Right ventricle myocardium inferior (tissue), 1 donor: ENCODE measurements around the gene HMCN1. TPM values are rescaled to one million over a fixed set of nuclear protein-coding genes. Genes with fewer than 3 reads are reported as not detected.
"Not testable (repeated sequence)": the region's sequence is repeated elsewhere in the genome, so short reads cannot be mapped to it uniquely, and the experiment has no call there.

ENCODE experiments used
- ATAC-seq: fragments of 200-7000 bp; cut with Tn5 transposase; one replicate; pipeline ENCODE4 v1.9.1; 2020; ENCODE audit warnings: mild to moderate bottlenecking, moderate library complexity
- DNase-seq: peaks from one replicate; pipeline ENCODE4 v3.0.0; 2021; ENCODE audit errors: missing footprints
- intact Hi-C: fragments of 100-400 bp; cut with DNase I; formaldehyde crosslinking; loops from one replicate; pipeline ENCODE4 v1.11.0; 2022
- total RNA-seq: library from RNA; stranded (reverse); fragmentation: NEBNext Ultra II Directional; extraction: Animal tissue kit (Norgen Biotek cat#: 25700); gene quantifications from one replicate; pipeline ENCODE4 v1.2.1, GENCODE V29; 2021
- donor health status: DM: no; HTN: yes; CAD: no; lungs with severe emphysema.

HMCN1 gene
- total RNA-seq, 1 donor from 2014 or later: 7.6 TPM

DNA sequence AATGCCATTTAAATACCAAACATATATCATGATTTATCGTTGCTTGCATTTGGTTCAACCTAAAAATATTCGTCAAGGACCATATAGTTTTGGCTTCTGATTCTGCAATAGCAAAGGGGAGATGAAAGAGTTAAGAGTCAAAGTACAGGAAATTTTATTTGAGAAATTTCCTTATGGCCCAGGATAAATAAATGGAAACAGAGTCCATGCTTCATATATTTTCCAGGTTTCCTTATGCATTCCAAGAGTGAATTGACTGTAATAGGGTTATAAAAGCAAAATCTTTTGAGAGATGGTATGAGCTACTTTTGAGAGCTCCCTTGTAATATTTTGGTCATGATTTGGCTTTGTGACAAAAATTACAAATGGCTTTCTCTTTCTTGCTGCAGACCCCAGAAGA is 140.1 kb downstream of the HMCN1 start:
- intact Hi-C loops: no loop called here

DNA sequence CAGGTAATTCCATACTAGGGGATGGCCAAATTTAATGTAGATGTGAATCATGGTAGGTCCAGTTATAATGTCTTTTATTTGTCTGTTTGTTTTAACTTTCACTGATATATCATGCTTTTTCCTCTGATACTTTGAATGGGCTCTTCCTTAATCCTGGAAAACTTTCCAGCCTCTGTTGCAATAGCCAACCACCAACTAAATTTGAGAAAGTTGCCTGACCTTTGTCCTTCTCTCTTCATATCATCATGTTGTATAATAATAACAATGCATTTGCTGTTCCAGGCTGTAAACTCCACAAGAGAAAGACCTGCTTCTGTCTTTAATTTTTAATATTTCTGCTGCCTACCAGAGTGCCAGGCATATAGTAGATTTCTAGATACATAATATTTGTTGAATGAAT is 146.1 kb downstream of the HMCN1 start:
- ATAC-seq: no peak
- intact Hi-C loops: no loop called here
- no peak for DNase-seq

More for the DNA sequence above, 140.1 kb downstream of the HMCN1 start:
- no peak for DNase-seq
- ATAC-seq: no peak

DNA sequence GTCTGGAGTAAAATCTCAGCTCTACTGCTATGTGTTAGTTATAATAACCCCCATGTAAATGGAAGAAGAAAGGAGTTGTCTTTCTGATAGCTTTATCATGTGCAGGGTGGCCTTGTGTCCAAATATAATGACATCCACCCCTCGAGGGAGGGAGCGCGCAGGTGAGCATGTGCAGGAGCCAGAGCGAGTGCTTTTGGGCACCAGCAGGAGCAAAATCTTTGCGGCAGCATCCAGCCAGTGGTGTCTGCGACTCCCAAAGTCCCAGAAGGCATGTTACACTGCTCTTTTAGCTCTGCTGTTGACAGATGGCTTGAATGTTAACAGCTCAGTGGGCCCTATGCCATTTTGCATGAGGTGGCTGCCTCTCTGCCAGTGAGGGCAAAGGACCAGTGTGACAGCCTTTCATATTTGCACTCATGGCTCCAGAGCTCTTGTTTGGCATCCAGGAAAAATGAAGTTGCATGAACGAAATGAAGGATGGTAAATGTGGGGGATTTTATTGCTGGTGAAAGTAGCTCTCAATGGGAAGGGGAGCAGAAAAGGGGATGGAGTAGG is 146.7 kb downstream of the HMCN1 start:
- no peak for DNase-seq
- intact Hi-C loops: no loop called here
- ATAC-seq: no peak

DNA sequence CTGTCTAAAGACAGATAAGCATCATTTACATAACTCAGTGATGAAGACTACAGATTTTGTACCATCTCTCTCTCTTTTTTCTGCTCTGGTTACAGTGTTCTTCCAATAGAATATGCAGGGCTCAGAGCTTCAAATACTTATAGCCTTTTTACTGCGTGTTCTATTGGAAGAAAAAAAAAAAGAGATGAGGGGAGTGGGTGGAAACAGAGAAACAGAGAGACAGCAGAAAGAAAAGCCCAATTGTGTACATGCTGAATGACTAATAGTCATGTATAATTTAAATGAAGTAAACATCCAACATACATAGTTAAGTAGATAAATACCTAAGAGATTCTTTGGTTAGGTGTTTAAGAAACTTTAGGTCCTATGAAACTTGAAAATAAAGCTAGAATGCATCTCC is 151.9 kb downstream of the HMCN1 start:
- intact Hi-C loops: no loop called here
- DNase-seq (no peak), ATAC-seq (no peak)

GRCh38 chr1:185886671-185887070 is 152.5 kb downstream of the HMCN1 start:
- intact Hi-C loops: no loop called here
- DNase-seq (no peak), ATAC-seq (no peak)

- intact Hi-C loops, ATAC-seq, DNase-seq: not testable (repeated sequence)
These were observed 158.7 kb downstream of the HMCN1 start for GRCh38 chr1:185892831-185893403.

- DNase-seq (no peak), ATAC-seq (no peak)
- intact Hi-C loops: no loop called here
These were observed 160.6 kb downstream of the HMCN1 start for GRCh38 chr1:185894791-185895190.

DNA sequence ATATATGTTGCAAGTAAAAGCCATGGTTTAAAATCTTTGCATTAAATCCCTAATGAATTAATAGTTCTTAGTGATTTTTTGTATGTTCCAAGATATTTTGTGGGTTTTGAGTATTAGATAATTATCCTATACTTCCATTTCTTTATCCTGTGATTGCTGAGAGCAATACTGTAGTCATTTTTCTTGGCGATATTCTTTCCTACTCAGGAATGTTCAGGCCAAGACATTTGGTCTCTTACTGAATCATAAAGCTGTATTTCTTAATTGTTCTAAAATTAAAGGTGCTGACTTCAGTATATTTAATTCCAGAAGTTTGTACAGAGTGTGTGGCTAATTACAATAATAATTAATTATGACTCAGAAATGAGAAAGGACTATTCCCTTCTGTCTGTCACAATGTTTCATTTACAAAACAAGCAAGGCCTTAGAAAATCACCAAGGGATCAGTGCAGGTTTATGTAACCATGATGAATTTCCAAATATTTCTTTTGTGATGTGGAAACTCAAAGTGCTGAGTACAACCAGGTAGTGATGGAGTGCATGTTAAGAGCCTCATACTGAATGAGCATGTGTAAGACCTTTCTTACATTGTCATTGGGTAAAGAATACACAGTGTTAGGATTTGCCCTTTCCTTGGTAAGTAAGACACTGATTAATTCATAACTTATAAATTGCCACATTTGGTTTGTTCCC is 161.2 kb downstream of the HMCN1 start:
- DNase-seq (no peak), ATAC-seq (no peak)
- intact Hi-C loops: no loop called here

- DNase-seq: no peak
- no peak for ATAC-seq
- intact Hi-C loops: no loop called here
These were observed 162.7 kb downstream of the HMCN1 start for GRCh38 chr1:185896863-185897262.

DNA sequence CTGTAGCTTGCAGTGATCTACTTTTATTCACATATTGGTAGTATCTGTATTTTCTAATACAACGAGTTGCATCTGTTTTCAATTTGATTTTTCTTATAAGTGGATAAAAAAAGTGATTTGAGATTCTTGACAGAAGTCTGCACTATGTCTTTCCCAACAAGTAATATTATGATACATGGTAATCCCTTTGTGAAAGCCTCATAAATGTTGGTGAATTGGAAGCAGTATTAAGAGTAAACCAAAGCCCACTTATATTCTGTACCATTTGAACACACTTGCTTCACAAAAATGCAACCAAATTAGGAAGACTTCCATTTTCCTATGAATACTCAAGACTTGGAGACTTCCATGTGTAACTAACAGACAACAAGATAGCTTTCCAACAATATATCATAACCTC is 172.0 kb downstream of the HMCN1 start:
- no peak for DNase-seq
- no peak for ATAC-seq
- intact Hi-C loops: no loop called here

GRCh38 chr1:185907246-185907645 is 173.1 kb downstream of the HMCN1 start:
- no peak for ATAC-seq
- intact Hi-C loops: no loop called here

DNA sequence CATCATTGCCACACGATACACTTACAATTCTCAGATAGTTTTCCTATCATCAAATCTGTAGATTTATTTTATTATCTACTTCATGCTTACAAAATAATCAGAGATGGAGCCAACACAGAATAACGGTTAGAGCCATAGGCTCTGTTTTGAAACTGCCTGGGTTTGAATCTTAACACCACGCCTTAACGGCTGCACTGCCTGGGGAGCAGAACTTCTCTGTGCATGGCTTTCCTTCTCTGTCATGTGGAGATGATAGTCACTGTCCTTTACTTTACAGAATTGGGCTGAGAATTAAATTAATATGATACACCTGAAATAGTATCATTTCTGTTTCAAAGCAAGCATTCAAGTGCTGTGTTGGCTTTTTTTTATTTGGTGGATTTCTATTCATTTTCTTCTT is 177.8 kb downstream of the HMCN1 start:
- no peak for ATAC-seq
- intact Hi-C loops: no loop called here

More at GRCh38 chr1:185907246-185907645, 173.1 kb downstream of the HMCN1 start:
- DNase-seq: no peak

GRCh38 chr1:185912504-185912903 is 178.3 kb downstream of the HMCN1 start:
- intact Hi-C loops: no loop called here
- ATAC-seq (no peak), DNase-seq (no peak)

More for the DNA sequence above, 177.8 kb downstream of the HMCN1 start:
- DNase-seq: no peak

DNA sequence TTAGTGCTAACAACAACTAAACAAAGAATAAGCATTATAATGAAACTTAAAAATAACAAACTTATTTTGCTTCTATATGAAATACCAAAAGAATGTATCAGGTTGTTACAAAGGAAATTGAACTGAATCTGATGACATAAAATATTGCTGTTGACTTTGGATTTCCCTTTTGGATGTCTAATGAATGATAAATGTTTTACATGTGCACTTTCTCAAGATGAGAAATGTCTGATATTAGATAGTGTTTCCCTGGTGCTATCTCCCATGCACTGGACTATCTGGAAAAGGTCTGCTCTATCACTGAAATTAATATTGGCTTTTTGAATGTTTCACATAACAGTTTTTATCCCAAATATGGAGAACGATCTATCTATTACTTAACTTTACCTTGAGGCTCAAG is 179.9 kb downstream of the HMCN1 start:
- no peak for ATAC-seq
- intact Hi-C loops: no loop called here
- no peak for DNase-seq

DNA sequence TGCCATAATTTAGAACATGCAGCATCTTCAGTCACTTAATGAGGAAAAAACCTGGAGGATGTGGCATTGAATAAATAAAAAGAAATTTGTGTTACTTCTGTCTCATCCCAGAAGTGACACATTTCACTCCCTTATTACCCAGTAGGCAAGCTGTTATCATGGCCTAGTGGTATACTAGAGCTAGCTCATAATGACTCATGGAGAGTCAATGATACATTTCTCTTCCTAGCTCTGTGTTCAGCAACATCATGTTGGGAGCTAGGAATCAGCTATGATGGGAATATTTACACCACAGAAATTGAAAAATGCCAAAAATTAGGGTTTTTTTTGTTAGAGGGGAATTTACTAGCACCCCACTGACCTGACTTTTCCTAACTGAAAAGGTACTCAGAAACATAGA is 182.7 kb downstream of the HMCN1 start:
- ATAC-seq: no peak
- no peak for DNase-seq
- intact Hi-C loops: no loop called here

DNA sequence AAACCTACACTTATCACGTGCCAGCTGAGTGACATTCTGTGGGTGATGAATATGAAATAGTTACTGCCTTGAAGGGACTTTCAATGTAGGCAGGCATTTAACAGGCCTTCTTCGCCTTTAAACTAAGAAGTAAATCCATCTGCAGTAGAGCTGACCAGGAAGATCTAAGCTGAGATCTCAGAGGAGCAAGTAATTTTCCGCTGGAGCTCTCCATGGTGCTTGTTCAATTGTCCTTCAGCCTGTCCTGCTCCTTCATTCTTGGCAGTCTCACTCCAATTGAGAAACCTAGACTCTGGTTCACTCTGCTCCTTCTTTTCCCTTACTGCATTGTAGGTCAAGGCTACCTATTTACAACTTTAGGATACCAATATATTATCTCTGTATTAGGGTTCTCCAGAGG is 183.5 kb downstream of the HMCN1 start:
- DNase-seq: no peak
- no peak for ATAC-seq
- intact Hi-C loops: no loop called here

DNA sequence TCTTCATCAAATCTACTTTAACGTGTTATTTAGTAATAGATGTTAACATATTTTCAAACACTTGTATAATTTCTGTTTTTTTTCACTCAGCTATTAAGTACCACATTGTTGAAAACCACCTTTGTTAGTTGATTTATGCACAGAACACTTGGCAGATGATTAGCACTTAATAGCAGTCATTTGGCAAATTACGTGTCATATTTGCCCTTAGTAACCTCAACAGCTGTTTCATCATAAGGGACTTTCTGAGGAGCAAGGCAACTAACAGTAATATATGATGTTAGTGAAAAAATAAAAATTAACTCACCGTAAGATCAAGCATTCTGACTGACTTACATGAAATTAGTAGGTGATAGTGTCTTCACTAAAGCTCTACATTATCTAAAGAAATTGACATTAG is 186.4 kb downstream of the HMCN1 start:
- DNase-seq (no peak), ATAC-seq (no peak)
- intact Hi-C loops: no loop called here

GRCh38 chr1:185921636-185922035 is 187.4 kb downstream of the HMCN1 start:
- no peak for ATAC-seq
- intact Hi-C loops: no loop called here
- no peak for DNase-seq

- no peak for ATAC-seq
- no peak for DNase-seq
- intact Hi-C loops: no loop called here
These were observed 192.4 kb downstream of the HMCN1 start for GRCh38 chr1:185926588-185926987.

DNA sequence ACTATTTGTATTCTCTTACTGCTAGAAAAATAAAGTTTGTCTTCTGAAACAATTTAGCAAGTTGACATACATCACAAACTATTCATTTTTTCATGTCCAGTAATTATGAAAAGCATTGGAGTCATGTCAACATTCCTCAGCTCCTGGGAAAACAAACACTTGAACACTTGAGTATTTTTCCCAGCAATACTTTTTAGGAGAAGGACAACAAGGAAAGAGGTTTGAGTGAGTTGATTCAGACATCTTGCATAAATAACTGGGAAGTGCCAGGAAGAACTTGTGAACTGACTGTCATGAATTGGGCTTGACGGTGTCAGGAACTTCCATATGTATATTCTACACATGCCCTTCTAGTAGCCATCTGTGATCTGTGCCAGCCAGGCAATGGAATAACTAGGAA is 195.6 kb downstream of the HMCN1 start:
- ATAC-seq: no peak
- no peak for DNase-seq
- intact Hi-C loops: no loop called here

DNA sequence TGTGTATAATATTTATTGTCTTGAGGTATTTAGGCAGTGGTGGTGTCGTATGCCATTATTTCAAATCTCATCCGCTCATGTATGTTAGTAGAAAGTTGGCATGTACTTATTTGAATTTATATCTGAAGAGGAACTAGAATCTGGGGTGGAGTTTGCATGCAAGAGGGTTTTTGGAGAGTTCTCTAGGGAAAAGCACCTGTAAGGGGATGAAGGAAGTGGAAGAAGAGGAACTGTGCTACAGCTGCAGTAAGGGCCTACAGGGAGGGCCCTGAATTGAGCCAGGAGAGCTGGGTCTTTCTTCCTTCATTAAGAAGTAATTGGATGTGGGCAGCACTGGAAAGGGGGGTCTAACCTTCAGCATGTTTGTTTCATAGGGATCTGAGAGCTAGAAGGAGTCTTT is 197.2 kb downstream of the HMCN1 start:
- intact Hi-C loops: no loop called here
- no peak for DNase-seq
- no peak for ATAC-seq
